Measurements from ENCODE around the gene METTL1. TPM values are rescaled to one million over a fixed set of nuclear protein-coding genes. Genes with fewer than 3 reads are reported as not detected.

The METTL1 gene
- total and polyA plus RNA-seq, 9 of the 15 experiments (the other 6 are each of a cell fraction or from before 2014, with no cell fraction given), result 12.6 to 65.9 (median 39.2) TPM

- TF ChIP-seq ZNF561 (CRISPR knock-in tag; conservative IDR thresholded peaks at IDR 0.05) (no peak), CEBPB (tag; IDR thresholded peaks at IDR 0.05) (peak; percentile 37; the same call in 1 of the 2 replicates)
- no TSS peak for BruUV-seq (replicated peaks)
- ChIA-PET POLR2A (interaction anchor here (0.6 to 1.5 kb wide), 6 partner anchors 12 to 214 kb away, joined by 3 to 6 read pairs (median 4); partner anchors contain the start of genes CDK4 and TSPAN31), CTCF (ENCODE audit: low intra/inter-chr PET ratio) (interaction anchor here (1.8 kb wide), 1 partner anchor 148 kb away, joined by 4 read pairs; no protein-coding TSS in a partner anchor)
- intact Hi-C loops (cut with micrococcal nuclease) (no loop called here), in situ Hi-C loops (cut with MboI) (loop anchor here (5.0 kb wide), 1 partner anchor 105 kb away; no protein-coding TSS in a partner anchor)
- FAIRE-seq, result no peak
- no peak overlapping the region for H3K27ac ChIP-seq (ENCODE audit: extremely low read depth, low read depth, low read length)
- H3K9ac ChIP-seq (ENCODE audit: insufficient read depth in 1 of 2, low read depth in 2 of 2, low read length in 2 of 2), result no peak overlapping the region
- no peaks in the 10 kb centered on the region for H3K9me3 ChIP-seq (replicated peaks; ENCODE audit: control insufficient read depth, insufficient read depth, low read depth, low read length)
- no peak for DNase-seq (ENCODE audit: extremely low read depth in 1 of 4, low spot score in 3 of 4)
- H3K79me2 ChIP-seq (ENCODE audit: control insufficient read depth, insufficient read depth, low read length), result no peaks in the 10 kb centered on the region
- peaks cover 4% of the 10 kb centered on the region for H3K9me1 ChIP-seq (ENCODE audit: control insufficient read depth, insufficient read depth, low read length)
- H2AFZ ChIP-seq (ENCODE audit: low read depth, low read length), result no peak overlapping the region
- no peaks in the 10 kb centered on the region for H3K36me3 ChIP-seq (ENCODE audit: control insufficient read depth, insufficient read depth, low read length)
- H3K4me2 ChIP-seq (ENCODE audit: insufficient read depth, low read length), result no peak overlapping the region
- no peak for ATAC-seq
- no peak overlapping the region for H3K4me3 ChIP-seq
- H4K20me1 ChIP-seq (replicated peaks; ENCODE audit: control insufficient read depth, insufficient read depth, low read length), result no peaks in the 10 kb centered on the region; the same call in 1 of the 2 replicates
- H3K4me1 ChIP-seq (replicated peaks in 1 of 2; ENCODE audit: control insufficient read depth in 2 of 2, insufficient read depth in 2 of 2, low read length in 2 of 2), result peaks cover 9 to 21% of the 10 kb centered on the region in 2 experiments; a peak in 4 of 5 replicates
- 5% methylated on average over 4 of the region's 4 CpGs for WGBS (ENCODE audit: insufficient coverage, low coverage, missing lambda C conversion rate)
- H3K27me3 ChIP-seq (ENCODE audit: control insufficient read depth in 2 of 2, insufficient read depth in 2 of 2, low read length in 2 of 2), result peaks cover 35 to 61% of the 10 kb centered on the region in 2 experiments
Measured at GRCh38 chr12:57732270-57732669, 39.6 kb downstream of the METTL1 start.

GRCh38 chr12:57731411-57732080 is 40.4 kb downstream of the METTL1 start:
- Histone ChIP-seq H3K9me1 (ENCODE audit: control insufficient read depth, insufficient read depth, low read length) (peaks cover 4% of the 10 kb centered on the region), H3K4me3 (no peak overlapping the region), H3K4me2 (ENCODE audit: insufficient read depth, low read length) (no peak overlapping the region), H3K9me3 (replicated peaks; ENCODE audit: control insufficient read depth, insufficient read depth, low read depth, low read length) (no peaks in the 10 kb centered on the region; the same call in 1 of the 2 replicates), H2AFZ (ENCODE audit: low read depth, low read length) (no peak overlapping the region), H3K4me1 (replicated peaks in 1 of 2; ENCODE audit: control insufficient read depth in 2 of 2, insufficient read depth in 2 of 2, low read length in 2 of 2) (peaks cover 6 to 19% of the 10 kb centered on the region in 2 experiments; a peak in 4 of 5 replicates), H4K20me1 (replicated peaks; ENCODE audit: control insufficient read depth, insufficient read depth, low read length) (no peaks in the 10 kb centered on the region; the same call in 1 of the 2 replicates), H3K27me3 (ENCODE audit: control insufficient read depth in 2 of 2, insufficient read depth in 2 of 2, low read length in 2 of 2) (peaks cover 35 to 55% of the 10 kb centered on the region in 2 experiments), H3K9ac (ENCODE audit: insufficient read depth in 1 of 2, low read depth in 2 of 2, low read length in 2 of 2) (no peak overlapping the region), H3K79me2 (ENCODE audit: control insufficient read depth, insufficient read depth, low read length) (no peaks in the 10 kb centered on the region), H3K36me3 (ENCODE audit: control insufficient read depth, insufficient read depth, low read length) (no peaks in the 10 kb centered on the region), H3K27ac (ENCODE audit: extremely low read depth, low read depth, low read length) (no peak overlapping the region)
- in situ Hi-C loops (cut with MboI), result loop anchor here (5.0 kb wide), 1 partner anchor 104 kb away; no protein-coding TSS in a partner anchor
- no TSS peak for BruUV-seq (replicated peaks)
- FAIRE-seq (no peak), DNase-seq (ENCODE audit: extremely low read depth in 1 of 4, low spot score in 3 of 4) (no peak), ATAC-seq (no peak)
- ChIA-PET CTCF (ENCODE audit: low intra/inter-chr PET ratio) (interaction anchor here (1.8 kb wide), 1 partner anchor 148 kb away, joined by 4 read pairs; no protein-coding TSS in a partner anchor), POLR2A (interaction anchor here (0.6 to 1.5 kb wide), 4 partner anchors 10 to 213 kb away, joined by 3 to 6 read pairs (median 4); no protein-coding TSS in a partner anchor)
- intact Hi-C loops (cut with micrococcal nuclease), result no loop called here
- WGBS (ENCODE audit: insufficient coverage, low coverage, missing lambda C conversion rate), result 2% methylated on average over 19 of the region's 19 CpGs
- TF ChIP-seq MBD2 (IDR thresholded peaks at IDR 0.05; ENCODE audit: borderline replicate concordance, low read depth), result no peak
- TF ChIP-seq CBX1 (IDR thresholded peaks at IDR 0.05; ENCODE audit: low read depth), result no peak
- TF ChIP-seq ZNF740 (CRISPR knock-in tag; IDR thresholded peaks at IDR 0.05), result no peak
- TF ChIP-seq ZNF740 (tag; IDR thresholded peaks at IDR 0.05), result no peak
- no peak for TF ChIP-seq ARHGAP35 (IDR thresholded peaks at IDR 0.05; ENCODE audit: partially characterized antibody)
- TF ChIP-seq, protein P1, sequence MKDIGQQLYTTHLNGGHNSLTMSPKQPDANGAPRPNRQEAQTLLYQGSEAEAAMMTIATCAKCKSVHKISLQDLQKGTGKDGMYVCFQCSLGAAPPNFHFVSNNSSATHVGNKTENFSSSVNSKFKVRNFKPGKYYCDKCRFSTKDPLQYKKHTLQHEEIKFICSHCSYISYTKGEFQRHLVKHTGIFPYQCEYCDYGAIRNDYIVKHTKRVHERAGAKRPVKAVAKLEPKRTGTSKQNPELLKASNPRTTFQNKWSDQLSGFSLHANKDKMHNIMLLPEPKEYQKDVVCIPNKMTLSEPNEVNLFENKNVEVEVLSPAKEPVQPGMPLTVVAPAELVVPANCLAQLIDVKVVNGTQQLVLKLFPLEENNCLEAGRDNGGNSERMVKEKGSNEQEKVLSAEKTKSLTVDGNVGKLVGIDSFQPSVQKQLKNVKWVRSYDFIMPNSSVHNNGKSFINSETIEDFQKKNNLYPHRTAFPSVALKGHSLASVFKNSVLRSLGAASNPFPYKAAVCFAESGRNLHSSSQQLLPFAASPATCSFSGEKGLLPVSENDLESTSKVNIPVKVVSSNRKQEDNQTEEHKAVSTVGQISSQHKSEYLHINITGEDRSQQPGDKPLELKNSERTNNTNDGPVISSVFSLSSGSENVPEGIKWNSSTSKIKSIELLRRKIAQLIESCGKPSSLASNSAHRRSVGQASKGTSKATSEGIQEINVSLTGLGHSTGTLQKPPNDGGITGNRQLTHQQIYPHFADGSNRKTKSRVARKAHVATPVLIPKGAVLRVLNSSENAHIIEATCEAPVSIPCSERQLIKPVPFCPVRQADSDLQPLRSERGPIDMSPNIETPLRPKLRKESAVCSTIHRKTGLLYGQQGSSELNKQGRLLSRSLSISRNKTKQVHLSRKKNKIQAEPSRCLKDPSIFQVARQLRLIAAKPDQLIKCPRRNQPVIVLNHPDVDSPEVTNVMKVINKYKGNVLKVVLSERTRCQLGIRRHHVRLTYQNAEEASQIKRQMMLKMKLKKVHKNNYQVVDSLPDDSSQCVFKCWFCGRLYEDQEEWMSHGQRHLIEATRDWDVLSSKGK (CRISPR knock-in tag; IDR thresholded peaks at IDR 0.05), result no peak
- TF ChIP-seq NR1H2 (CRISPR knock-in tag; IDR thresholded peaks at IDR 0.05), result no peak
- no peak for TF ChIP-seq PTRF (tag; IDR thresholded peaks at IDR 0.05)

All from K562 (cell line).